Activated naive CD4-positive, alpha-beta T cell (primary cell): ENCODE results near the gene UCP3.

Experiments used
- DNase-seq, 4 experiments: peaks; one replicate each; lab custom pipeline; 2025; lab: John Stamatoyannopoulos, UW

Gene UCP3, protein sequence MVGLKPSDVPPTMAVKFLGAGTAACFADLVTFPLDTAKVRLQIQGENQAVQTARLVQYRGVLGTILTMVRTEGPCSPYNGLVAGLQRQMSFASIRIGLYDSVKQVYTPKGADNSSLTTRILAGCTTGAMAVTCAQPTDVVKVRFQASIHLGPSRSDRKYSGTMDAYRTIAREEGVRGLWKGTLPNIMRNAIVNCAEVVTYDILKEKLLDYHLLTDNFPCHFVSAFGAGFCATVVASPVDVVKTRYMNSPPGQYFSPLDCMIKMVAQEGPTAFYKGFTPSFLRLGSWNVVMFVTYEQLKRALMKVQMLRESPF

DNA sequence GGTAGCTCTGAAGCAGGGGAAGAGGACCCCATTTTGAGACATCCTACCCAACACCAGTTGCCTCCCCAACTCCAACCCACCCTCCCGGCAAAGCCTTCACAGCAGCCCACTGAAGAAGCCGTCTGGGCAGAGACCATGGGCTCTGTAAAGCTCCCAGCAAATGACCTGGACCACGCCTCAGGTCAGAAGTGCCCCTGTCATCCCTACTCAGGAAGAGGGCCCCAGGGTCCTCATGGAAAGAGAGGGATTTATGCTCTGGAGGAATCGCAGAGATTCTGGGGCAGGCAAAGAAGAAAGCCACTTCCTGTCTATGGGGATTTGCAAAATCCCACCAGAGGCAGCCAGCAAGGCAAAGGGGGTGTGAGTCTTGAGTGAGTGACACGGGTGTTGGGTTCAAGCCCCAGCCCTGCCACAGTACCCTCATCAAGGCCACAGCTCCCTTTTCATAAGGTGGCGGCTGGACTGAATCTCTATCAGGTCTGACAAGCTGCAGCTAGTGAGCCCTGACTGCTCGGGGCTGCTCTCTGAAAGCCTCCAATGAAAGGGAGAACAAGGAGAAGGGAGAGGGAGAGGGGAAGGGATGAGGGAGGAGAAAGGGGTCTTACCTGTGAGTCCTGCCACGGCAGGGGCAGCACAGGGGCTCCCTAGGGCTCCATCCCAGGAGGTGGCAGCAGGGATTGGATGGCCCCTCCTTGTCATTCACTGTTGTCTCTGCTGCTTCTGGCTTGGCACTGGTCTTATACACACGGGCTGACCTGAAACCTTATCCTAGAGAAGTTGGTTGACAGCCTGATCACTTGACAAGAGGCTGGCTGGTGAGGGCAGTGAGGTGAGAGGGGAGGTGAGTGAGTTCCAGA is at the start of gene UCP3:
Gene UCP3, minus strand, starts transcription at position 713 of the 857 bp plus-strand sequence. CDS start 2,043 bp downstream, outside the sequence.
- no peak for DNase-seq

DNA sequence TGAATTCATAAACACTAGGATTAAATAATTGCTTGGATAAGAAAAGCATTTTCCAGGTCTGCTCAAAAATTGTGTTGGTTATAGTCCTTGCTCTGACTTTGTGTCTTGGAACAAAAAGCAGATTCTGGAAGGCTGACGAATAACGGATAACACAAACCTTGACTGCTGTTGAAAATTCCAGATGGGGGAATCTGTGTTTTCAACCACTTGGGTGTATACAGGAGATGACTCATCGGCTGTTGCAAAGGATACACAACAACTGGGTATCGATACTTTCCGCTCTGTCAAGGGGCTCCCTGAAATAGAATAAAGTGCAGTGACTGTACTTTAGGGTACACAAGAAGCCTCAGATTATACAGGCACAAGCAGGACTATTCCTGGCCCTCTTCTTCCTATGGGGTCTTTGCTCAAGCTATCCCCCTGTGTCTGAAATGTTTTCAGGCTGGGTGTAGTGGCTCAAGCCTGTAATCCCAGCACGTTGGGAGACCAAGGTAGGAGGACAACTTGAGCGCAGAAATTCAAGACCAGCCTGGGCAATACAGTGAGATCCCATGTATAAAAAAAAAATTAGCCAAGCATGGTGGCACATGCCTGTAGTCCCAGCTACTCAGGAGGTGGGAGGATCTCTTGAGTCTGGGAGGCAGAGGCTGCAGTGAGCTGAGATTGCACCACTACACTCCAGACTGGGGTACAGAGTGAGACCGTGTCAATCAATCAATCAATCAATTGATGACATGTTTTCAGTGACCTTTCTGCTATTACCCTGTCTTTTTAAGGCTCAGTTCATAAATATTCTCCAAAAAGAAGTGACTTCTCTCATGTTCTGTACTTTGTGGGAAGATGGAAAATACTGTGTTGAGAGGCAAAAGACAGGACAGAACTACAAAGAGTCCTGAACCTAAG is 48.6 kb upstream of the UCP3 start:
- DNase-seq = no peak

DNA sequence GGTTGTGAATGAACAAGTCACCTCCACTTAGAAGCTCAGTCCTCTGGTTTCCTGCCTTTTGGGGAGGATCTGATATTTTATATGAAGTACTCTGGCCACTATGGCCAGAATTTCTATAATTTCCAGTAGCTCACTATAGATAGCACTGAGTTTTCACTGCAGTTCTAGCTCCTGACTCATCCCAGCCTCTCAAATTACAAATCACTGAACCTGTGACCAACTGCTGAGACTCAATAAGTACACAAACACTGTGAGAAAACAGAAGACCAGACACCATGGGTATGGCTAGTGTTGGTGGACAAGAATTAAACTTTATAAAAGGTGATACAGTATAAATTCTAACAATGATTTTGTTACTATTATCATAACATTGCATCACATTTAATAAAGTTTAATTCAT is 47.1 kb upstream of the UCP3 start:
- no peak for DNase-seq

DNA sequence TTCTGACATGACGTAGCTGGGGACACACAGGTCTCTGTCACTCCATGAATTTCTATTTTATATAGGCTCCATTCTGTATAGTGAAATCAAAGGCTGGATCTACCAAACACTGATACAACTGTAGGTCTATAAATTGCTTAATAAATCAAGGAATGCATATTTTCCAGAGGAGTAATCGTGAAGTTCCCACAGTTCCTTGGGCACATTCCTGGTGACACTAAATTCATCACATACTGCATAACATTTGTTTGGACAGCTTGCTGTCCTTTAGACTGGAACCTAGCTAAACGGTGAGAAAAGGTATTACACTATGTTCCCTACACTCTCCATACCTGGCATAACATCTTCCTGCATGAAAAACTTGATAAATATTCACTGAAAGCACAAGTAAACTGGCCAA is 41.6 kb upstream of the UCP3 start:
- no peak for DNase-seq

DNA sequence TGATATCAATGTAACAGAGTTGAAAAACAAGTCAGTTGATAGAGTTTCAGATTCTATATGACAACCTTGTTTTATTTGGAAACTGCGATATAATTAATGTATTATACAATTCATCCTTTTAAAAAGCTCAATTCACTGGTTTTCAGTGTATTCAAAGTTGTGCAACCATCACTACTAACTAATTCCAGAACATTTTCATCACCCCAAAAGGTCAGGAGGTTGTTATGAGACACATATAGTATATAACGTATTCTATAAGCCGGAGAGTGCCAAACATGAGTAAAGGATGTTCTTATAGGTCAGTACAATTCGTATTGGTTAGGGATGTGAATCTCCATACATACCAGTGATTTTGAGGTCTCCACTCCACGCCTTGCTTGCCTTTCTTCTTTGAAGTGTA is 40.1 kb upstream of the UCP3 start:
- no peak for DNase-seq

DNA sequence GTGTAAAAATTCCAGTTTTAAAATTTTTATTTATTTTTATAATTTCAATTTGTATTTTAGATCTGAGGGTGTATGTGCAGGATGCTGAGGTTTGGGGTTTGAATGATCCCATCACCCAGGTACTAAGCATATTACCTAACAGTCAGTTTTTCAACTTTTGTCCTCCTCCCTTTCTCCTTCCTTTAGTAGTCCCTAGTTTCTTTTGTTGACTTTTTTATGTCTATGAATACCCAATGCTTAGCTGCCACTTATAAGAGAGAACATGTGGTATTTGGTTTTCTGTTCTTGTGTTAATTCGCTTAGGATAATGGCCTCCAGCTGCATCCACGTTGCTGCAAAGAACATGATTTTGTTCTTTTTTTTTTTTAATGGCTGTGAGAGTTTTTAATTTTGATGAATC is 35.7 kb upstream of the UCP3 start:
- no peak for DNase-seq

DNA sequence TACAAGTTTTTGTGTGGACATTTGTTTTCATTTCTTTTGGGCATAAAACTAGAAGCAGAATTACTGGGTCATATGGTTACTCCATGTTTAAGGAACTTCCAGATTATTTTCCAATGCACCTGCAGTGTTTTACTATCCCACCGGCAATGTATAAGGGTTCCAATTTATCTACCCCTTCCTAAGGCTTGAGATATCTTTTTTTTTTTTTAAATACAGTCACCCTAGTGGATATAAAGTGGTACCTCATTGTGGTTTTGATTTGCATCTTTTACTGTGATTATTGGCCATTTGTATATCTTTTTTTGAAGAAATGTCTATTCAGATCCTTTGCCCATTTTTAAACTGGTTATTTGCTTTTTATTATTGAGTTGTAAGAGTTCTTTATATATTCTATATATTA is 34.6 kb upstream of the UCP3 start:
- no peak for DNase-seq

DNA sequence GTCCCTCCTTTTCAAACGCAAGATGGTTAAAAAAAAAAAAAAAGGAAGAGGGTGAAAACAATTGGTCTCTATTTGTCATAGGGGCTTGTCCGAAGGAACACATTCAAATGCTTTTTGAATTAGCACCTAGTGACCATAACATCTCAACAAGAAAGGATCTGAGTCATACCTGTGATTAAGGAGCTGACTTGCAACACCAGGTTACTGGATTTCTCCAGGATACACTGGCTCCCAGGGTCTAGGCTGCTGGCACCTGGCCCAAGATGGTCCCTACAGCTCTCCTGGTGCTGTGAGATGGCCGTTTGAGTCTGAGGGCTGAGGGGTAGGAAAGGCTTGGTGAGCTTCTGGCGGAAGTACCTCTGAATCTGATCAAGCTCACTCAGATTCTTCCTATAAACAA is 28.4 kb upstream of the UCP3 start:
- no peak for DNase-seq

DNA sequence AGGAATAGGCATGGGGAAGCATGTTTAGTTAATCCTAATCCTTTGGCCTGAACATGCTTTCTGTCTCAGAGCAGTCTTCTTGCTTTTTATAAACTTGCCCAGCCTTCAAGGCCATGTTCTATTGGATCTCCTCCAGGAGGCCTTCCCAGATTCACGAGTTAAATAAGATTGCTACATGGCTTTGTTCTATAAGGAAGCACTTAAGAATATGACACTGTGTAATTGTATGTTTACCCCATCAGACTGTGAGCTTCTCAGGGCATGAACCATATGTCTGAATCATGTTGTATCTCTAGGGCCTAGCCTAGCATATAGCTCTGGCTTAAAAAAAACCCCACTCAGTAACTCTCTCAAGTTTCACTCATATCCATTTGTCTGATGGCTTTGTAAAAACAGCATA is 26.4 kb upstream of the UCP3 start:
- DNase-seq = no peak

DNA sequence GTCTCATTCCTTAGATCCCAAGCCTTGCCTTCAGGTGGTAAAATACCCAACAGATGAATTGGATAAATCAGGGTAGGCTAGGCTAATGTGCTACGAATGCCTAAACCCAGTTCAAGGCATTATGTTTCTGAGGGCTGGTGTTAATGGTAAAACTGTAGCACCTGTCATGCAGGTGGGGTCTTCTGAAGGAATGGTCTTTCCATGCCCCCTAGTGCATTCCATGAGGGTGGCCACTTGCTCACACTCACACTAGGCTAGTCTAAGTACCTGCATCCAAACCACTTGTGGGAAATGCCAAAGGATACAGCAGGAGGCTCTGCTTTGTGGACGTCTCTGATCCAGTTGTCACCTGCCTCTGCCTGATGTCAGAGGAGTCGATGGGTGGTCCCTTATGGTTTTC is 24.2 kb upstream of the UCP3 start:
- no peak for DNase-seq

DNA sequence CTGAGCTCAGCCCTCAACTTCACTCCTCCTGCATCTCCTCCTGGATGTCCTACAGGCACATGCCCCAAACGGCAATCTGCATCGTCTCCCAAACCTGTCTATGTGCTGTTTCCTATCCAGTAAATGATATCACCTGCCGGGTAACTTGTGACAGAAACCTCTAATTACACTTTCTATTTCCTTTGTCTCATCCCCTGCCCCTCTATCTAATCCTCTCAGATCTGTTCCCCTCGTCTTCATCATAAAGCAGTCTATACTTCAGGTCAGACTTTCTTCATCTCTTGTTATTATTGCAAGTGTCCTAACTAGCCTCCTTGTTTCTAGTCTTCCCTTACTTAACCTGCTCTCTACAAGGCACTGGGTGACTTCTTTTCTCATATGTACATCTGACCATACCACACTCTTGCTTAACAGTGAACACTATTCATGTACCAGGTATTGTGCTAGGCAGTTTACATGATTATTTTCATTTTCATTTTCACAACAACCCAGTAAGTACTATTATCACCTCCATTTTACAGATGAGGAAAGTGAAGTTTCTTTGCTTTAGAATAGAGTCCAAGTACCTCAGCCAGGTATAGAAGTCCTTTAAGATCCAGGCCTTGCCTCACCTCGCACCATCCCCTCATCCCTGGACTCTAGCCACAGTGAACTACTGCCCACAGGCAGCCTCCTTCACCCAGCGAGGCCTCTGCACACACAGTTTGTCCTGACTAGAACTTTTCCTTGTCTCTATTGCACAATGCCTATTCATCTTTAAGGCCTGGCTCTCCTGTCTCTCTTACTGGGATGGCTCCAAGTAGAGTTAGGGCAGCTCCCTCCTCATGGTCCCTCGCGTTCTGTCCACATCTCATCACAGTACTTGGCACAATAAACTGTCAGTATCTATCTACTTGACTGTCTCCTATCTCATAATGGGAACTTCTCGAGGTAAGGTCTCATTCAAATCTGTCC is 22.1 kb upstream of the UCP3 start:
- DNase-seq = no peak

DNA sequence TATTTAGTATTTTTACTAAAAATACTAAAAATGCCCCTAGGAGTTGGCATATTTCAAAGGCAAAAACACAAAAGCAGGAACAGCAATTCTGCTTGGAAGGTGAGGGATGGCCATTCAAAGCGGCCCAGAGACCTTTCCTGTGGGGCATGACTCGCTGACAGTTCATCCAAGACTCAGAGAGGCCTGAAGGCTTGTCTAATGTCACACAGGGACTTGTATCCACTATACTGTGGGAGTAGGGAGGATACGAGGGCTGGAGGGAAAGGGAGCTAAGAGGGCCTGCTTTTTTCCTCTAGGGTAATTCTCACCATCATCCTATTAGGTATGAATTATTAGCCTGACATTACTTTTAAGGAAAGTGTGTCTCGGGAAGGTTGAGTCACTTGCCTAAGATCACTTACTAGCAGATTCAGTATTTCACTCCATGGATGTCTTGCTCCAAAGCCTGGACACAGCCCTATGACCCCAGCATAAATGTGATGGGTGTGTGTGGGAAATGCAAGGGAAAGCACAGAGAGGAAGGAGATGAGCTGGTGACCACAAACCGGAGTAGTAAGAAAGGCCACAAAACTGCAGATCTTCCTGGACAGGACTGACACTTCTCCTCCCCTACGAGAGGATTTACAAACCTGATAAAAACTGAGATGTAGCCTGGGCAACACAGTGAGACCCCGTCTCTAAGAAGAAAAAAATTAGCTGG is 16.7 kb upstream of the UCP3 start:
- no peak for DNase-seq

DNA sequence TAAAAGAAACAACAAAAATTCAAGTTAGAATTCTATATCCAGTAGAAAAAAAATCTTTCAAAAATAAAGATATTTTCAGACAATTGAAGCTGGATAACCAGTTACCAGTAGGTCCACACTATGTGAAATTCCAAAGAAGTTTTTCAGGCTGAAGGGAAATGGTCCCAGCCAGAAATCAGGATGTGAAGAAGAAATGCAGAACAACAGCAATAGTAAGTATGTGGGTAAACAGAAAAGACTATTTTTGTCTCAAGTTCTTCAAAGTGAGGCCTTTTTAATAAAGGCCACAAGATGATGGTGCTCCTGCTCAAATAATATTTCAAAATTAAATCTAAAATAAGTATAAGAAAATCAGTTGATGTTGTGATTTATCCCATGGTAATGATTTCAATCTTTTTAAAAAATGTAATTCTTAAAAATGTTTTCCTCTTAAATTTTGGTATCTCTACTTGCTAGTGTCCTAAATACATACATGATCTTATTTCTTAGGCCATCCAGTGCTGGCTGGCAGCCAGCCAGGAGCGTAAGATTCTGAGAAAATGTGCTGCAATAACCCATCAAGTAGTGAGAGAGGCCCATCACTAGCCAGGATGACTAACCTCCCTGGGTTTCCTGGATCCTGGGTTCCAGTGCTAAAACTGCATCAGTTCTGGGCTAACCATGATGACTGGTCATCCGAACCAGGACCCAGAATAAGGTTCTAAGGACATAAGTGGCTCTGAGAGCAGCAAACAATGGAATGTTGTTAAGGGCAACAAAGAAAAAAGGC is 15.6 kb upstream of the UCP3 start:
- DNase-seq = no peak

DNA sequence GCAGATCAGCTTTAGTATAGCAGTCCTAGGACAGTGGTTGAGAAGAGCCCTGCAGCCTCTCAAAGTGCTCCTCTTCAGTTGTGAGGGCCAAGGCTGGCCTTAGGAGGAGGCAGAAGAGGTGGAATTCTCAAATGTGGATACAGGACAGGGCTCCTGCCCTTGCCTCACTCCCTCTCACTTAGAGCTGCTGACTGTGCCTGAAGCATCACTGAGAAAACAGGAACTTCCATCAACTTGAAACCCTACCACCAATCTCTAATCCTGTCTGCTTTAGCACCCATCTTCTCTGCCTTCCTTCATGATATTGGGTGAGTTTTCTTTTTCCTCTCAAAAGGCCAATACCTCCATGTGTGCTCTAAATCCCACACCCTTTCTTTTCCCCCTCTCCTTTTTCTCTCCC is 14.4 kb upstream of the UCP3 start:
- DNase-seq = no peak

DNA sequence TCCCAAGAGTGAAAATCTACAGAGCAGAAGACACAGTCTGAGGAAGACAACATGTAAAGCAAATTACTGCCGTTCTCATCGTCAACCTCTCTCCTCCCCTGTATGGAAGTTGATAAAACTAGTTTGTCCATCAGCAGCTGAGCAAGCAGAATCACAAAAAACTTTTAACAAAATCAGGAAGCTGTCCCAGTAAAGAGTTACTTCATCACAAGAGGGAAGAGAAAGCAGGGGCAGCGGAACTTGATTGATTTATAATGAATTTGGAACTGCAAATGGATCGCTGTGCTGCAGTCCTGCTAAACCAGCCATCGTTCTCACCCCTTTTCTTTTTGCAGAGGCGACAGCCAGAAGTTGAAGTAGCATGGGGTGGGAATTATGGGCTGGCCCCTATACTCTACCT is 13.7 kb upstream of the UCP3 start:
- no peak for DNase-seq

DNA sequence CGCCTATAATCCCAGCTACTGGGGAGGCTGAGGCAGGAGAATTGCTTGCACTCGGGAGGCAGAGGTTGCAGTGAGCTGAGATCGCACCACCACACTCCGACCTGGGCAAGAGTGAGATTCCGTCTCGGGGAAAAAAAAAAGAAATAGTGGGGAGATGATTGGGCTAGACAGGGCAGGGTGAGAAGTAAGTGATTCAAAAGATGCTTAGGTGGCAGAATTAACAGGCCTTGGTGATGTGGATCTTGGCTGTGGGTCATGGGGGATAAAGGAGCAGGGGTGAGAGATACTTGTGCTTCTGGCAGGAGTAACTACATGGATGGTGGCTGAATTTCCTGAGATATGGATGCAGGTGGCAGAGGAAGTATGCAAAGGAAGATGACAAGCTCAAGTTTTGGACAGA is 13.1 kb upstream of the UCP3 start:
- DNase-seq = no peak

DNA sequence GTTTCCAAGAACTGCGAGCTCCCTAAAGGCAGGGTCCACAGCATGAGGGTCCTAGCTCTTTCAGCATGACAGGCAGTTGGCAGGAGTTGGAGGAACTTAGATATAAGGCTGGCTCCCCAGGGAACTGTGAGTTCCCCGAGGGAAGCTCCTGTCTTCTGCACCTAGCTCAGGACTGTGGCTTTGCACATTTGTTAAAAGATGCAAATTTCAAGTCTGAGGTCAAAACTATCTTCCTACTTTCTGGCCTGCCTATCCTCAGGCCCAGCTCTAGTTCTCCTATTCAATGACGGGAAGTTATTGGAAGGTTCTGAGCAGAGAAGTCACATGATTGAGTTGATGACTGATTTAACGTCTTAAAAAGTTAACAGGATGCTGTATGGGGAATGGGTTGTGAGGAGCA is 11.7 kb upstream of the UCP3 start:
- DNase-seq = no peak

DNA sequence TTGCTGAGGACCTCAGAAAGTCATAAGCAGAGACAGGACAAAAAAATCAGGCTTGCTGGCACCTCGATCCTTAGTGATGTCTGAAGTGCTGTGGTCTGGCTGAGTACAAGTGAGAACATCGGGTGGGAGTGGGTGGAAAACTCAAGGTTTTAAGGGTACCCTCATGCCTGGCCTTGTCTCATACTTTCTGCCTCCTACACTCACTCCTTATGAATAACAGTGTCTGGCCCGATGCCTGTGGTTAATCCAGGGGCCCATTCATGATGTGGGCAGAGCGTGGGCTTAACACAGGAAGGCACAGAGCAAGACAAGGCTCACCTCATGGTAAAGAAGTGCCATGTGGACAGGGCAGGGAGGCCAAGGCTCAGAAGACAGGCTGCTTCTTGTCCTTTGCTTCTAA is 11.0 kb upstream of the UCP3 start:
- DNase-seq = no peak

DNA sequence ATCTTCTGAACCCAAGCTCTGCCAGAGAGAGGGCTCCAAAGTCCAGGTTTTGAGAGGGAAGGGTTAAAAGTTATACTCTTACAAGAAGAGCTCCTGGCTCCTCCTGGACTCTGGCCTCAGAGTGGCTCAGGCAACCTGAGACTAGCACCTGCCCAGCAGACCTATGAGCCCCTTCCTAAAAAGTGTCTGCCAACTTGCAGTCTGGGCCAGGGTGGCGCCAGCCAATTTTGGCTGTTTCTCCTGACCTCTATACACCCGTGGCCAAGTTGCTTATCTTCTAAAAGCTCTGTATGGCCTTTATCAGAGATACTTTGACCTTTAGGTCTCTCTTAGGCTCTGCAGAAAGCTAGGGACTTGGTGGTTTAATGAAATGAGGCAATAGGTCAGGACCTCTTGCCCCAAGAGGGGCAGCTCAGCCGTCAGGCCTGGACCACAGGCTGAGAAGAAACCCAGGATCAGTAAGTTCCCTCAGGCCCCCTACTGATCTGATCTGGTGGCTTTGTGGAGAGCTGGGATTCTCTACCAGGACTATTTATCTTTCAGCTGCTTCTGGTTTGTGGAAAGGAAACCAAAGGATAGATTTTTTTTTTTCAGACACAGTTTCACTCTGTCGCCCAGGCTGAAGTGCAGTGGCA is 10.3 kb upstream of the UCP3 start:
- DNase-seq = no peak
